K562 (cell line): ENCODE data around the gene PLEKHH3. TPM values are rescaled to one million over a fixed set of nuclear protein-coding genes. Genes with fewer than 3 reads are reported as not detected.

Experiments
- CAMTA2 ChIP-seq: fragments of 250-450 bp; sonication (Bioruptor Pico); conservative IDR thresholded peaks from 2 replicates; pipeline ENCODE4 v1.5.1; 2022
- CHD1 ChIP-seq: fragments of 200-600 bp; sonication (generic); IDR thresholded peaks from one replicate; pipeline ENCODE4 v1.6.1; 2012; ENCODE audit warnings: mild to moderate bottlenecking, moderate library complexity, low read length, inconsistent platforms
- E2F6 ChIP-seq, 2 experiments: IDR thresholded peaks; 2 replicates each; pipeline ENCODE4 v1.6.1; 2011; ENCODE audit warnings: borderline replicate concordance in 1 of 2, control low read depth in 1 of 2, low read depth in 1 of 2, low read length in 1 of 2, mild to moderate bottlenecking in 1 of 2, mixed read lengths in 1 of 2, moderate library complexity in 1 of 2; ENCODE audit not compliant: insufficient read depth in 1 of 2, insufficient read length in 1 of 2, poor library complexity in 1 of 2, severe bottlenecking in 1 of 2; ENCODE audit errors: extremely low read depth in 1 of 2
- ELK3 ChIP-seq: fragments of 450-650 bp; formaldehyde crosslinking; IDR thresholded peaks from 2 replicates; pipeline ENCODE4 v1.4.0; 2020; ENCODE audit warnings: mild to moderate bottlenecking
- ETS1 ChIP-seq: conservative IDR thresholded peaks from 2 replicates; pipeline ENCODE4 v1.6.1; 2011; ENCODE audit warnings: low read depth, mild to moderate bottlenecking, low read length; ENCODE audit not compliant: control insufficient read depth
- FOS ChIP-seq: IDR thresholded peaks from 3 replicates; pipeline ENCODE4 v1.6.1; 2011; ENCODE audit not compliant: insufficient read length; ENCODE audit errors: extremely low read depth
- FOXA1 ChIP-seq: fragments of 450-650 bp; IDR thresholded peaks from 2 replicates; pipeline ENCODE4 v1.6.1; 2016; ENCODE audit warnings: mild to moderate bottlenecking, borderline replicate concordance
- GABPA ChIP-seq: fragments of 200-800 bp; sonication (Bioruptor generic); conservative IDR thresholded peaks from 2 replicates; pipeline ENCODE4 v1.6.1; 2016; ENCODE audit warnings: low read depth, missing genetic modification characterization, missing compliant biosample characterization
- JUND ChIP-seq, 2 experiments: IDR thresholded peaks; 2 replicates in 1 of 2; 3 replicates in 1 of 2; pipeline ENCODE4 v1.6.1; 2011; ENCODE audit warnings: borderline replicate concordance in 2 of 2, low read depth in 2 of 2, low read length in 2 of 2, improper control_type of control experiment in 1 of 2, missing biosample characterization in 1 of 2, missing genetic modification characterization in 1 of 2, missing genetic modification reagents in 1 of 2
- LCOR ChIP-seq: sonication (generic); formaldehyde crosslinking; IDR thresholded peaks from 2 replicates; pipeline ENCODE4 v1.8.0; 2022; ENCODE audit warnings: mild to moderate bottlenecking, missing genetic modification reagents
- MAFF ChIP-seq: IDR thresholded peaks from 2 replicates; pipeline ENCODE4 v1.6.1; 2012; ENCODE audit warnings: low read length, improper control_type of control experiment
- MBD2 ChIP-seq: sonication (generic); IDR thresholded peaks from 2 replicates; pipeline ENCODE4 v1.6.1; 2016; ENCODE audit warnings: low read depth, borderline replicate concordance
- MCM7 ChIP-seq, 2 experiments: fragments of 450-650 bp; IDR thresholded peaks; 2 replicates each; pipeline ENCODE4 v1.6.1; 2016 to 2018
- NELFE ChIP-seq: IDR thresholded peaks from 2 replicates; pipeline ENCODE4 v1.6.1; 2011; ENCODE audit warnings: mild to moderate bottlenecking; ENCODE audit not compliant: insufficient read depth, insufficient read length
- NFATC3 ChIP-seq: fragments of 450-650 bp; IDR thresholded peaks from 2 replicates; pipeline ENCODE4 v1.6.1; 2017; ENCODE audit warnings: mild to moderate bottlenecking
- NKRF ChIP-seq: fragments of 450-650 bp; IDR thresholded peaks from 2 replicates; pipeline ENCODE4 v1.6.1; 2016; ENCODE audit warnings: borderline replicate concordance
- RFX5 ChIP-seq: IDR thresholded peaks from 2 replicates; pipeline ENCODE4 v1.6.1; 2011; ENCODE audit warnings: low read depth, mild to moderate bottlenecking, improper control_type of control experiment, low read length
- SMAD3 ChIP-seq: fragments of 450-650 bp; formaldehyde crosslinking; conservative IDR thresholded peaks from 2 replicates; pipeline ENCODE4 v1.4.0; 2020; ENCODE audit warnings: mild to moderate bottlenecking
- USF1 ChIP-seq: sonication (generic); formaldehyde crosslinking; IDR thresholded peaks from 2 replicates; pipeline ENCODE4 v1.9.0; 2022; ENCODE audit warnings: mild to moderate bottlenecking, missing genetic modification reagents
- ZNF24 ChIP-seq: fragments of 450-650 bp; IDR thresholded peaks from 2 replicates; pipeline ENCODE4 v1.6.1; 2016
- ZNF766 ChIP-seq: fragments of 200-800 bp; sonication (Bioruptor generic); conservative IDR thresholded peaks from 2 replicates; pipeline ENCODE4 v1.6.1; 2016; ENCODE audit warnings: missing genetic modification characterization, missing compliant biosample characterization
- polyA plus RNA-seq, 8 experiments: library from polyadenylated mRNA; depleted of rRNA in 4 of 8; stranded (reverse) in 5 of 8; unstranded in 3 of 8; fragments of >200 nt; fragmentation: Nextera tagmentation in 2 of 8; fragmentation: Illumina TruSeq in 1 of 8; extraction: Ambion mirVana in 2 of 8; extraction: Trizol in 1 of 8; gene quantifications; 2 replicates each; pipeline versions ENCODE4 v1.2.1 to v1.2.3, GENCODE V29; 2011 to 2014; ENCODE audit warnings: inconsistent platforms in 1 of 8, missing spikeins in 1 of 8
- total RNA-seq, 7 experiments: library from RNA; depleted of rRNA in 6 of 7; stranded (reverse); fragments of >200 nt in 6 of 7; fragmentation: Illumina TruSeq in 2 of 7; extraction: Trizol in 2 of 7; gene quantifications; 2 replicates each; pipeline versions ENCODE4 v1.2.1 to v1.2.3, GENCODE V29; 2011 to 2021; ENCODE audit warnings: low replicate concordance in 1 of 7

The PLEKHH3 gene
- total and polyA plus RNA-seq, 9 of the 15 experiments (the other 6 are each of a cell fraction or from before 2014, with no cell fraction given): 0.58 to 34.5 (median 5.0) TPM

- TF ChIP-seq GABPA (tag) (no peak; the same call in none of the 2 replicates), MBD2 (peak; percentile 90), MCM7 (IDR thresholded peaks at IDR 0.05) (no peak), LCOR (CRISPR knock-in tag) (peak; percentile 61; the same call in 1 of the 2 replicates), RFX5 (peak; percentile 81), FOS (peak; percentile 93), USF1 (peak; percentile 92), NELFE (no peak), ETS1 (no peak), JUND (IDR thresholded peaks at IDR 0.05; ENCODE audit: borderline replicate concordance, low read depth, low read length) (peak; percentile 85), JUND (tag; IDR thresholded peaks at IDR 0.05; ENCODE audit: borderline replicate concordance, low read depth, low read length) (no peak; the same call in 2 of the 3 replicates), E2F6 (IDR thresholded peaks at IDR 0.05; ENCODE audit: borderline replicate concordance in 1 of 2, extremely low read depth in 1 of 2, insufficient read depth in 1 of 2, insufficient read length in 1 of 2, low read depth in 1 of 2, low read length in 1 of 2, poor library complexity in 1 of 2, severe bottlenecking in 1 of 2) (peak in 1 of 2 experiments; percentile 78), MAFF (no peak), ELK3 (CRISPR knock-in tag) (no peak), SMAD3 (CRISPR knock-in tag) (no peak), FOXA1 (no peak), CHD1 (peak; percentile 74), CAMTA2 (CRISPR knock-in tag) (no peak), ZNF24 (no peak), ZNF766 (no peak), NFATC3 (no peak; the same call in 1 of the 2 replicates), NKRF (0 out of 2 replicates have a peak, but pooled peaks have one; percentile 51)
Observed at GRCh38 chr17:42677012-42677857, 441 bp upstream of the PLEKHH3 start (continued).
